Activated T-cell treated with anti-CD3 and anti-CD28 coated beads for 24 hours (primary cell): ENCODE data around the gene MCOLN2.

Experiments
- DNase-seq: peaks from one replicate; pipeline ENCODE4 v3.0.0-alpha.2; 2020; ENCODE audit warnings: low read depth

The MCOLN2 gene

DNA sequence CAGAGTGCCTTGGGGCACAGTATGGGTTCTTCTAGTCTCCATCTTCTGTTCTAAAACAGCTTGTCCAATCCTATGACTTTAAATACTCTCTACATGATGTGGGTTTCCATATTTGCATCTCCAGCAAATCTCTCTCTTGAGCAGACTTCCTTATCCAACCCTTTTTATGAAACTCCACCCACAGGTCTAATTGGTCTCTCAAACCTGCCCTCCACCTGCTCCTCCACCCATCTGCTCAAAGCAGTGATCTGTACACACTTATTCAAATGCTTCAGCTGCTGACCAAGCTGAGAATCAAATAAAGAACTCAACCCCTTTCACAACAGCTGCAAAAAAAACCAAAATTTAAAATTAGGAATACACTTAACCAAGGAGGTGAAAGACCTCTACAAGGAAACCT lies 11.5 kb downstream of the MCOLN2 start:
- no peak for DNase-seq

GRCh38 chr1:84982395-84982794 lies 14.5 kb downstream of the MCOLN2 start:
- no peak for DNase-seq

- no peak for DNase-seq
Measured at GRCh38 chr1:84975035-84975434, 21.9 kb downstream of the MCOLN2 start.

DNA sequence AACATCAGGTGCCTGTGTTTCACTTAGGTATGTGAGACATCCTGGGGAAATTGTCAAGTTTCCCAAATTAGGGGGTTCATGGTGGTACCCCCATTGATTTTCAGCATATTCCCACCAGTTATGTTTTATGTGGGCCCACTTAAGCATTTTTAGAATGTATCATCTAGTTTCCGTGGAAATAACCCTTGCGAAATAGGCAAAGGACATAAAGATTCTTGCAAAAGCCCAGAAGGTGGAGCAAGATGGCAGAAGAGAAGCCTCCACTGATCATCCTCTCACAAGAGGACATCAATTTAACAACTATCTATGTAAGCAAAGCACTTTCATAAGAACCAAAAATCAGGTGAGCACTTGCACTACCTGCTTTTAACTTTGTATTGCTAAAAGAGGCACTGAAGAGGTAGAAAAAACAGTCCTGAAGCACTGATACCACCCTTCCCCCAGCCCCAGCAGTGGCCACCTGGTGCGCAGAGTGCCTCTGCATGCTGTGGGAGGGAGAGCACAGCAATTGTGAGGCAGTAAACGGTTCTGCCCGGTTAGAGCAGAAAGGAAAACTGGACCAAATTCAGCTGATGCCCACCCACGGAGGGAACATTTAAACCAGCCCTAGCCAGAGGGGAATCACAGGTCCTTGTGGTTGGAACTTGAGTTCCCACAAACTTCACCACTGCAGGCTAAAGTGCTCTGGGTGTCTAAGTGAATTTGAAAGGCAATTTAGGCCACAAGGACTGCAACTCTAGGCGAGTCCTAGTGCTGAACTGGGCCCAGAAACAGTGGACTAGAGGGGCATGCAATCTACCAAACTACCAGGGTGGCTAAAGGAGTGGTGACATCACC lies 23.2 kb downstream of the MCOLN2 start:
- no peak for DNase-seq

DNA sequence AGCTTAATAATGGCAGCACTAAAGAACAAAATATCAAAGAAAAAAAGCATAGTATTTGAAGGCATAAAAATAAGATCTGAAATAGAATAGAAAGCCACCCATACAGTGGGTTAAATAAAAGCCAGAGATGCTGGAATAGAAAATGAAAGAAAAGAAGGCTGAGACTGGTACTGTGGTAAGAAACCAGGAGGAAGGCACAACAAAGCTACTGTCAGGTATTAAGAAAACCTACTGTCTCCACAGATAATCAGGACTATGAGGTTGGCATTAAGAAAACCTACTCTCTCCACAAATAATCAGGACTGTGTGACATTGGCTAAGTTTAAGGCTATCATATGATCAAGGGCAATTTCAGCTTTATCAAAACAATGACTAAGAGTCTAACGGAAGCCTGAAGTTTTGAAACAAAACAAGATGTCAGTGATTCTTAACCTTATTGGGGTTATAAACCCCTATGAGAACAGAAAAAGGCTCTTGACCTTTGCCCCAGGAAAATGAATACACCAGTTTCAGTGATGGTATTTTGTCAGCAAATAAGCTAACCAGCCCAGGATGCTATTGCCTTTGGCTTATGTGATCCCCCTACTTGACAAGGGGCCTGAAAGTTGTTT lies 24.4 kb downstream of the MCOLN2 start:
- no peak for DNase-seq

DNA sequence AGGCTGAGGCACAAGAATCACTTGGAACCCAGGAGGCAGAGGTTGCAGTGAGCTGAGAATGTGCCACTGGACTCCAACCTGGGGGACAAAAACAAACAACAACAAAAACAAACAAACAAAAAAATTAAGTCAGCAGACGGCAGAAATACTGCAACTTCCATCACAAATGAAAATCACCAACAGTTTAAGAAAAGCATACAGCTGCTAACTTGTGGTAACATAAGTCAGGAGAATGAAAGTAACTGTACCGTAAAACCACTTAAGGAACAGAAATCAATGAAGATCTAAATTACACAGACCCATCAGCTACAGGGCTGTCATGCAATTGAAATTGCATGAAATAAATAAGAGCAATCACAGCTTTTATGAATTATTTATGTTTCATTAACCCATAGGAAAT lies 25.0 kb downstream of the MCOLN2 start:
- DNase-seq, result no peak

- DNase-seq, result peak; percentile 21
Measured at GRCh38 chr1:84969489-84970250, 27.2 kb downstream of the MCOLN2 start.

DNA sequence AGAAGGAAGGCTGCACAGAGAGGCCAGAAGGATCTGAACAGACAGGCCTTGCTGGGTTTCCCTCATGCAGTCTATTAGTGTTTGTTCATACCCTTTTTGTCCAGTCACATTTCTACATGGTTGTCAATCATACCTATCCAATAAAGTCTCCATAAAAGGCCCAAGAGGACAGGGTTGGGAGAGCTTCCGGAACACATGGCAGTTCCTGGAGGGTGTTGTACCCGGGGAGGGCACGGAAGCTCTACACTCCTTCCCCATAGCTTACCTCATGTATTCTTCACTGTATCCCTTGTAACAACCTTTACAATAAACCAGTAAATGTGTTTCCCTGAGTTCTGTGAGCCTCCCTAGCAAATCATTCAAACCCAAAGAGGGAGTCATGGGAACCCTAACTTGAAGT lies 28.0 kb downstream of the MCOLN2 start:
- DNase-seq, result no peak

GRCh38 chr1:84968101-84968500 lies 28.8 kb downstream of the MCOLN2 start:
- DNase-seq, result no peak

- no peak for DNase-seq
Measured at GRCh38 chr1:84967666-84968065, 29.2 kb downstream of the MCOLN2 start.

DNA sequence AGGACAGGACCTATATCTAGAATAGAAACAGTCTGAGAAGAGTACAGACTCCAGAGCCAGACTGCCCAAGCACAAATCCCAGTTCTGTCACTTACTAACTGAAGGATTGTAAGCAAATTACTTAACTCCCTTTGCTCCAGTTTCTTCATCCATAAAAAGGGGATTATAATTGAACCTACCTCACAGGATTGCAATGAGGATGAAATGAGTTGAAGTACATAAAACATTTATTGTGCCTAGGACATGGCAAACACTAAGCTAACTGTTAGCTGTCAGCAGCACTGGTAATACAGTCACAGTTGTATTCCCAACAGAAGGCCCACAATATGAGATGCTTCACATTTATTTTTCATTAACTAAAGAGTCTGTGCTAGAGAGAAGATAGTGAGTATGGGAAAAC lies 33.9 kb downstream of the MCOLN2 start:
- no peak for DNase-seq

GRCh38 chr1:84961316-84961715 lies 35.6 kb downstream of the MCOLN2 start:
- no peak for DNase-seq

DNA sequence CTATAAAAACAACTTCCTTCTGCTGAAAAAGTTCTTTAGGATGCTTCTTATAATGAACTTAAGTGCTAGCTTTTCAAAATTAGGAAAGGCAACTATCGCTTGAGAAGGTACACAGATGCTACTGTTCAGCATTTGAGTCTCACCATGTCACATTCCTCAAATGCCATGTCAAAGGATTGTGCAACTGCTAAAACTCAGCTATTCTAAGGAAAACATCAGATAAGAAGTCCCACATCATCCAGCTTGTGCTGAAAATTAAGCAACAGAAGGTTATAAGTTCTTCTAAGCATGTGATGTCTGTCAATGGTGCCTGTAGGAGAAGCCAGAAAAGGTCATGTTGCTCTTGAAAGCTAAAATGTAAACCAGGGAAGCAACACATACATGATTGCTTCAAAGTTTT lies 36.5 kb downstream of the MCOLN2 start:
- DNase-seq, result no peak

GRCh38 chr1:84959294-84959693 lies 37.6 kb downstream of the MCOLN2 start:
- peak; percentile 38 for DNase-seq

GRCh38 chr1:84957966-84958365 lies 38.9 kb downstream of the MCOLN2 start:
- no peak for DNase-seq

DNA sequence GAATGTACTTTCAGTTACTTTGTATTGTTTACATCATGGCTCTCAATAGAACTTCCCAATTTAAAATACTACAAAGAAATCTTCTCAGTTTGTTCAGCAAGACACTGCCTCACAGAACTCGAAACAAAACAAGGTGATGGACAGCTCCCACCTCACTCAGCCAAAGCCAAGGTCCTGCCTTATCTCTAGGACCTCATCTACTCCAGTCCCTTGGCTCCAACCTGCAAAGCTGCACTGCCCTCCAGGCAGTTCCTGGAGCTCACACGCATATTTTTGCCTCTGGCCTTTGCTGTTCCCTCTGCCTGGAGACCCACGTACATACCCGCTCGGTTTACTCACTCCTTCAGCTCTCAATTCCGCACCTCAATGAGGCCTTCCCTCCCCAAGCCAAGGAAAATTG lies 40.3 kb downstream of the MCOLN2 start:
- no peak for DNase-seq

GRCh38 chr1:84956097-84956496 lies 40.8 kb downstream of the MCOLN2 start:
- no peak for DNase-seq

DNA sequence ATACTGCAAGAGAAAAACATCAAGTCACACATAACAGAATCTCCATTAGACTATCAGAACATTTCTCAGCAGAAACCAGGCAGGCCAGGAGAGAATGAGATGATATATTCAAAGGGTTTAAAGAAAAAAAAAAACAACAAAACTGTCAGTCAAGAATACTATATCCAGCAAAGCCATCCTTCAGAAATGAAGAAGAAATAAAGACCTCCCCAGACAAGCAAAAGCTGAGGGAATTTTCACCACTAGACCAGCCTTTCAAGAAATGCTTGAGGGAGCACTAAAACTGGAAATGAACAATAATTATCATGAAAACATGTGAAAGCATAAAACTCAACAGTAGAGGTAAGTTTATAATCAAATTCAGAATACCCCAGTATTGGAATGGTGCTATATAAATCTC lies 47.2 kb downstream of the MCOLN2 start:
- DNase-seq, result no peak

DNA sequence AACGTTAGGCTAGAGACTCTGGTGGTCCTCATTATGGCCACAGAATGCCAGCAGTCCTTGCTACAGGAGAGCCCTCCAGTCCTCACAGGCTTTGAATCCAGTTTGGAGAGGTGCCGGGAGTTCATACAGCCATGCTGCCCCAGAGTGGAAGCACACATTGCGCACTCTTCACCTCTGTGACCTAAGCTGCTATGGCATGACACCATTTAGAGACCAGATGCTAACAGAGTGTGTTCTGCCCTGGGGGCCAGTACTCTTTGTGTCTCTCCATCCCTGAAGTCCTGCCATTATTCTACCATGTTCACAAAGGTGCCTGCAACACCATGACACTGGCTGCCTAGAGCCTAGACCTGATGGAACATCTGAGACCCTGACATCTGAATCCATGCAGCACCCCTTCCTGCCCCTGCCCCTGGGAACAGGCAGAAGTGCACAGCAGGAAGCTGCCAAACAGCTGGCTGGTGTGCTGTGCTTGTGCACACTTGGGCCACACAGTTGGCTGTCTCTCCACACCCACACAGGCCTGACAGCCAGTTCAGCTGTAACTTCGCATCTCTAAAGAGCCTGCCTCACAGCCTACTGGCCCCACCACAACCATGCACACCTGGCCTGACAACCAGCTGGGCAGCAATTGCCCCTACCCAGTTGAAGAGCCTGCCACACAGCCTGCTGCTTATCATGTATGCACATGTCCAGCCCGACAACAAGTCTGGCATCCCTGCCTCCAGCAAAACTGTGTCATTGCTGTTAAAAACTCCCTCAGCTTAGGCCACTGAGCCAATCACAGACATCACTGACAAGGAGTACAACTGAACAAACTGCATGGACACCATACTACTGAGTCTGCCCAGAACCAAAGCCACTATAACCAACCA lies 49.1 kb downstream of the MCOLN2 start:
- no peak for DNase-seq

- DNase-seq, result no peak
Measured at GRCh38 chr1:84946631-84947030, 50.3 kb downstream of the MCOLN2 start.

- DNase-seq, result peak; percentile 71
Measured at GRCh38 chr1:84944767-84945486, 52.0 kb downstream of the MCOLN2 start.
